ENCODE results near the gene KCNQ1OT1.

Gene KCNQ1OT1

DNA sequence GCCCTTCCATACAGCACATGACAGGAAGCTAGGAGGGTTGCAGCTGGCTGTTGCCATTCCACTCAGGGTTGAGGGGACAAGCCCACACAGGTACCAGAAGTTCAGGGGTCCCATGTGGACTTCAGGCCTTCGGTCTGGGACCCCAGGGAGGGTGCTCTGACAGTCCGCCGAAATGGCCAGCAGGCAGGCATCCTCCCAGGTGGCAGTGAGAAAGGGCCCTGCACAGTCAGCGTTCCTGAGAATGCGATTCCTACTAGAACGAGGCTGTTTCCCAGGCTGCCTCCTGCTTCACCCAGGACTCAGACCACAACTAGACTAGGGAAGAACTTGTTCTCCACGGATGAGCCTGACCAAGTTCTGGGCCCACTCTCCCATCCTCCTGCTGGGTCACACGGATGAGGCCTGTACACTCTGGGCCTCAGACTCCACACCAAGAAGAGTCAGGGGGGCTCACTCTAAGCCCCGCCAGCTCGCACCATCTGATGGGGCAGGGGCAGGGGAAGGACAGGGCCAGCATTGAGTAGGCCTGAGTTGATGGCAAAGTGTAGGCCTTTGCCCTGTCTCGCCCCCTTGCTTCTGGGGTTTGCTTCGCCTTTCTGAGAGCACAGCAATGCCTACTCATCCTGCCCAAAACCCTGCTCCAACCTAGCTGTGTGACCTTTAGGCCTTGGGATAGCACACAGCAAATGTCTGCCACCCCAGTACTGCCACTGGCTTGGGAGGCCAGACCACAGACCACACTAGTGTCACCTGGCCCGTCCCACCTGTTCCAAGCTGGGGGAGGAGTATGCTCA lies 14.0 kb downstream of the KCNQ1OT1 start:
- no peak for DNase-seq

DNA sequence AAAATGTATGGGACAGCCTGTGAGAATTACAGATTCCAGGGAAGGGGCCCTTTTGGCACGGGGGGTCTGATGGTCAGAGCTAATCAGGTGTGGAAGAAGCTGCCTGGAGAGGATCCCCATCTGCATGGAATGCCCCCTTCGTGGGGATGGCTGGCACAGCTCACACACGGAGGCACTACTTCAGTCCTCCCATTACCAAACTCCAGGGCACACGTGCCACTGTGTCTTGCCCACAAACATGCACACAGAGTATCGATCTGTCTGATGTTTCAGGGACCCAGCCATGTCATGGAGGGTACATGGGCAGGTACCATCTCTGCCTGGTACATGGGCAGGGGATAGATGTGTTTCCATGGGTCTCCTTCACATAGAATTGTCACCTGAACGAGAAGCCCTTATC lies 14.7 kb downstream of the KCNQ1OT1 start:
- no peak for DNase-seq

DNA sequence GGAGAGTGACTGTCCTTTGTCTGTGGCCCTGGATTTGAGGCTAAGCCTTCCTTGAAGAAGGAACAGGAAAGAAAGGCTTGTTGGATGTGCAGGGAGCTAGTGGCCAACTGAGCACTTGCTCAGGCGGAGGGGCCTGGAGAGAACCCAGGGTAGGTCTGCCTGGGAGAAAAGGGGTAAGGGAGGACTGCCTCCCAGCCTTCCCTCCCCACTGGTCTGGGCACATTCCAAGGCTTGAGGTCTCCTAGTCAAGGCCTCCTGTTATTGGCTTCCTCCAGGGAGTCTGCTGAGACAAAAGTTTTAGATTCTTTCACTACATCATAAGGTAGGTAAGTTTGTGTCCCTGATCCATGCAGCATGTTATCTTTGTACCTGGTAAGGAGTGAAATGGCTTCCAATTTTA lies 15.2 kb downstream of the KCNQ1OT1 start:
- DNase-seq: no peak

DNA sequence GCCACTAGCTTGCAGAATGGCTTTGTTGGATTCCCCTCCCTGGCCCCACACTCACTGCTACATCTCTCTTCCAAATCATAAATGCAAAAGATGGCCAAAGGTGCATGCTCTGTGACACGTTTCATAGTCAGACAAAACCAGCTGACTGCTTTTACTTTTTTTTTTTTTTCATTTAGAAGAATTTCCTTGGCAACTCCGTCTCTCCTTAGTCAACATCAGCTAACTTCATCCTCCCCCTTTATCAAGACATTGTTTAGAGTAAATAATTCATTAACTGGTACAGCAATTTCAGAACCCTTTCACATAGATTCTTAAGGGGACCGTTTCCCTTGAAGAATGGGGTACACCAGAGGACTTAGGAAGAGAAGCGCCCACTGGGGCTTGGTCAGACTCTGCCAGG lies 16.0 kb downstream of the KCNQ1OT1 start:
- DNase-seq: no peak

DNA sequence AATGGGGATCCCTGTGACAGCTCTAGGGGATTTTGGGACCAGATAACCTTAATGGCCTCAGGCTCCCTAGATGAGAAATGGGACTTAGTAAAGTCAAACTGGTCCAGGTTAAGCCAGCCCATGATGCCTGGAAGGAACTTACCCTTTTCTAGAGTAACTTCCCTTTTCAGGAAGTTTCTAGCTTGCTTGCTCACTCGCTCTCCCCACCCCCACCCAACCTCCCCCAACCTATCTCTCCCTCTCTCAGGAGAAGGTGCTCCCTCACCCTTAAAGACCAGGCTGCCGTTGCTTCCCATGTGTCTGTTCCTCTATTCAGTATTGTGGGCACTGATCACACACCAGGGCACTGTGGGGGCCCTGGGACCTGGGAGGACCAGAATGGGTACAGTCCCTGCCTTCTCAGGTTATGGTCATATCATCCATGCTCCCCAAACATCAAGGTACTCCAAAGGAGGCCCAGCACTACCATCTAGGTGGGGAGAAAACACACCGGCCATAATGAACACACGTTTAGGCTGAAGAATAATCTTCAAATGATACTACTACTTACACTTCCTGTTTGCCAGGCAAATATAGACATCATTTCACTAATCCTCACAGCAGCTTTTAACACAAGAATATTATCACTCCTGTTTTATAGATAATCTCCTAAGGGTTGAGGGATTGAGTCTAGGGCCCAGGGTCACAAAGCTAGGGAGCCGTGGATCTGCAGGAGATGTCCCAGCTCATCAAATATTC lies 18.2 kb downstream of the KCNQ1OT1 start:
- DNase-seq: no peak

- DNase-seq: no peak
Measured at GRCh38 chr11:2679011-2679676, 20.6 kb downstream of the KCNQ1OT1 start.

- DNase-seq: no peak
Measured at GRCh38 chr11:2678396-2678795, 21.4 kb downstream of the KCNQ1OT1 start.

DNA sequence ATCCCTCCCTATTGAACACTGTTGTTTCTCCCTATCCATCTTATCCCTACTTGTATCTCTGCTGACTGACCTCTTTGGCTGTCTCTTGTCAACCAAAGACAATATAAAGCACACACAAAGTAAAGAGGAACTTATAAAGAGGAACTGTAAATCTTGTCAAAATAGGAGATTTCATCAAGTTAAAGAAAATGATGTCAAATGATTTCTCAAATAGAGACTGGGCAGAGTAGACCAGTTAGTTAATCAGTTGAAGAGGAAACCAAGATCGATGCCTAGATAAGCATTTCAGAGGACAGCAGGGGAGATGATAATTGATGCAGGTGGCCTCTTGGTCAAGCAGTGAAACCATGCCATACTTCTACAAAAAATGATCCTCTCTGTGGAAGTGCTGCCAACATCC lies 22.7 kb downstream of the KCNQ1OT1 start:
- no peak for DNase-seq

- DNase-seq: no peak
Measured at GRCh38 chr11:2675540-2675939, 24.3 kb downstream of the KCNQ1OT1 start.

DNA sequence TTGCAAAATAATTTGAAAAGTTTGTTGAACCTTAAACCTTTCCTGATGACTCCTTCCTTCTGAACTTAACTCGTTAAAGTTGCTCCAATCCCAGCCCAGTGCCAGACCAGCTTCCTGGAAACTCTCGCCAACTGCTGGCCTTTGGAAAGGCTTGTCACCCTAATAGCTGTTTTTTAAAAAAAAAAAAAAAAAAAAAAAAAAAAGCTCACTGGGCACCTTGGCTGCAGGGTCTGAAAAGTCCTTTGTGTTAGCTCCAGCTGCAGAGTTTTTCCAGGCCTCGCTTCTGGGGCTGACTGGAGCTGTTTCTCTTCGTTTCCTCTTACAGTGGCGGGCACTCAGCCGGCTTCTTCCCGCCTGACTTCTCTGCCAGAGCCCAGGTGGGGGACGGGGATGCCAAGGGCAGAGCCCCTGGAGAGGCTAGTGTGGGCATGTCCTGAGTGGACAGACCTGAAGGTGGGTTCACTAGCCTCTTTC lies 25.1 kb downstream of the KCNQ1OT1 start:
- DNase-seq: no peak

DNA sequence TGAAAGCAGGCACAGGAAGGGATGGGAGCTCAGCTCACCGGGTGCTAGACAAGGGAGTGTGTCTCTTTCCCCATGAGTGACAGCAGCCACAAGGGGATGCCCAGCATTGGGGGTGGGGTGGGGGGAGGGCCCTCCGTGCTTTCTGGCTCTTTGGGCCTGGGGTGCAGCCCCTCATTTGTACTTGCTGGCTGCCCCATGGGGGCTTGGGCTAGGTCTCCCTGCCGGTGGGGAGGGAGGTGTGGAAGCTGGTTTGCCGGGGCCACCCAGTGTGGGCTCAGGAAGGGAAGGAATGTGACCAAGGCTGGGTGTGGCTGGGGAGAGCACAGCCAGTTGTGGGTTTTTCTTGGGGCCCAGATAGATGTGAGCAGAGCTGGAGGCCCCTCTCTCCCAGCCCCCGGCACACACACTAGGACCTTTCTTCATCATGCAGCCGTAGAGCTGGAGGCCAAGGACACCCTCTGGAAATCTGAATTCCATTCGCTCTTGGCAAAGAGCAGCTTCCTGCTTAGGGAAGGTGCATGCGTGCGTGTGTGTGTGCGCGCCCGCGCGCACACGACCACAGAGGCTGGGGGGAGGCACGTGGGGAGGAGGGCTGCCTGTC lies 25.8 kb downstream of the KCNQ1OT1 start:
- no peak for DNase-seq

DNA sequence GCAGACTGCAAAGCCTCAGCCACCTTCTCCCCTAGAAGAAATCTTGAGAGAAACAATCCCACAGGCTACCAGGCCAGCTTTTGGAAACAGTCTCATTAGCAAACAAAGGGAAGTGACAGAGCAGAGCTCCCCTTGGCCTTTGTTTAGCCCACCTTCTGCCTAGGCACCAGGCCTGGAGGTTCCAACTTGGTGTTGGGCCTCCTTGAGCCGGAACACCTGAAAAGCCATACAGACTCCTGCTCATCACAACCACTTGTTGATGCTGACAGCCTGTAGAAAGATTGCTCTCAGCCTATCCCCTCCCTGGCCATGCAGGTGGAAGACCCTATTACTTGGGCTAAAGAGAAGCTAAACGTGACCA lies 26.6 kb downstream of the KCNQ1OT1 start:
- DNase-seq: no peak

GRCh38 chr11:2672553-2673249 lies 27.1 kb downstream of the KCNQ1OT1 start:
- no peak for DNase-seq

GRCh38 chr11:2671748-2672147 lies 28.0 kb downstream of the KCNQ1OT1 start:
- DNase-seq: no peak

DNA sequence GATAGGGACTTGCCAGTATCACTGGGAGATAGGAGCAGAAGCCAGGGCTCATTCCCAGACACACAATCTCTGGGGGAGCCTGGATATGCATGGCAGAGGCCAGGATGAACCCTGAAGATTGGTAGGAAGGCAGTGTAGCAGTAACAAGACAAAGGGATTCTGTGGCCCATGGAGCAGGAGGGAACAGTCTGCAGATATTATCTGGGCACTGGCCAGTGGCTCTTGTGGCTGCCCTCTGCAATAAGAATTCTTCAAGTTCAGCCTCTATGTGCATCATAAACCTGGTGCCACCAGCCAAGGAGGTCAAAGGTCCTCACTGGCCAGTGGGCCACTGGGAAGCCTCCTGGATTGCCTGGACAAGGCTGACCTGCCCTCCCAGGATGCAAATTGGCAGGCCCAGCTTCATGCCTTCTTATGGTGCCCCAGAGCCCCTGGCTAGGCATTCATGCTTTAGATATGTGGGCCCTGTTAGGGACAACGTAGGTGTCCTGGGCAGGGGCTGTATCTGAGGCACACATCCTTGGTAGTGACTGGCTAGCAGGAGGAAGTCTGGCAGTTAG lies 29.2 kb downstream of the KCNQ1OT1 start:
- no peak for DNase-seq

DNA sequence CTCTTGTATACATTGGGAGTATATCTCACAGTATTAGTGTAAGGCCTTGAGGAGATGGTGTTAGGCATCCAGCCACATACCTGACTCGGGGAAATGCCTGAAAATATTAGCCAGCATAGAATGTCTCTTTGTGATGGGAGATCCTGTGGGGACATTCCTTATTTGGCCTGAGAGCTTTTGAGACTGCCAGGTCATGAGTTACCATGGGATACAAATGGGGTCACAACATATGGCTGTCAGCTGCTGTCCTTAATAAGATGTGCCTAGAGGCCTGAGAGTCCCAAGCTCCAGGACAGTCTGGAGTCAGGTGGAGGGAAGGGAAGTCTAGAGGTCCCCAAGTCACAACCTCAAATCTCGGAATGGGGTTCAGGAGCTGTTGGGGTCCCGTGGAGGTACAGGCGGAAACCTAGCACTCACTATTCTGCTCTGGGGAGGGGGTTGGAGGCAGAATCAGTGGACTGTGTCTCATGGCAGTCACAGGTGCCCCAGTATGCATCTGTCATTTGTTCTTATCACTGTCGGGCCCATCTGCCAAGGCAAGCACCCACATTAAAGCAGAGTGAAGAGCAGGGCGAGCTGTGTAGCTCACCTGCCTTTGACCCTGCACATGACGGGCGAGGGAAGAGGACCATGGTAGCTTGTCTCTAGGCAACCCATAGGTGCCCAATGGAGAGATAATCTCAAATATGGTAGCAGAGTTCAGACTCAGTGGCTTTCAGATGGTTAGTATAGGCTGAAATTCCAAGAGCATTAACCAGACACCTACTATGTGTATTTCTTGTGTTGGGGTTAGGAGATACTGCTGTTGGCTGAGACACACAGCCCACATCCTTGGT lies 29.9 kb downstream of the KCNQ1OT1 start:
- DNase-seq: no peak

- DNase-seq: no peak
Measured at GRCh38 chr11:2668876-2669275, 30.9 kb downstream of the KCNQ1OT1 start.

GRCh38 chr11:2667940-2668339 lies 31.9 kb downstream of the KCNQ1OT1 start:
- DNase-seq: no peak

DNA sequence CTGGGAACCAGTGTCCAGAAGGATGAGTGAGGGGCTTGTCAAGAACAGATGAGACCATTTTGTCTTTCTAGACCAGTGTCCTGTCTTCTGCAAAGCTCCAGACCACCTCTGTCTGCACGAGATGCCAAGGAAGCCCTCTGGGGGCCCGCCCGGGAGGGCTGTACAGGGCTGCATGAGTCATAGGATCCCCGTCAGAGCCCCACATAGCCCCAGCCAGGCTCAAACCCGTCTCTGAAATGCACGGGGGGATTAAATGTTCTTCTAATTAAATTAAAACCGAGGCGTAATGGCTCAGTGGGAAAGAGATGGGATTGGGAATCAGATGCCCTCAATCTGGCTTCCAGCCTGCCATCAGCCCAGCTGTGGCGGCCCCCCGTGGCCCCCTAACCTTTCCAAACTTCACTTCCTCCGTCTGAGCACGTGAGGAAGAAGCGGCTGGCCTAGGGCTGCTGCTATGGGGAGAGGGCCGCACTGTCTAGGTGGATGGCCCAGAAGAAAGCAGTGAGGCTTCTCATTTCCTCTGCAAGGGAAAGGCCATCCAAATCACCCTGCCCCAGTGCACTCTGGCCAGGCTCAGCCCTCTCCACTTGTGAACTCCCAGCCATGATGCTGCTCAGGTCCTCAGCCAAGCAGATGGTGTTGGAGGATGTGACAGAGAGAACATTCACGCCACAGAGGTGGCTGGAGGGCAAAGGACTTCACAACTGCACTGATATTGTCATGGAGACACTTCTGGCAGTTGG lies 32.8 kb downstream of the KCNQ1OT1 start:
- no peak for DNase-seq

DNA sequence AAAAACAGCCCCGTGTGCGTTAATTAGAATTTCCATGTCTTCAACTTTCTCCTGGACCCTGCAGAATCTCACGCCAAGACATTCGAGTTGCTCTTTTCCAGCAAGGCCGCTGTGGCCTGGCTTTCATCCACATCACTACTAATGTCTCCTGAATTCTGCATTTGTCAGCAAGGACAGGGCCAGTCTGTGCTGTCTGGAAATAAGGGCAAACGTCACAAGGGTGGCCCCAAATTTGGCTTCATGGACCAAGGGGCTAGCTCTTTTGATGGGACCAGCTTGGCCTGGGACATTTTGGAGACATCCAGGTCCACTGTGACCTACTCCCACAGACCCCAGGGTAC lies 33.4 kb downstream of the KCNQ1OT1 start:
- no peak for DNase-seq
